ENCODE measurements around the gene SCAPER.

SCAPER gene

DNA sequence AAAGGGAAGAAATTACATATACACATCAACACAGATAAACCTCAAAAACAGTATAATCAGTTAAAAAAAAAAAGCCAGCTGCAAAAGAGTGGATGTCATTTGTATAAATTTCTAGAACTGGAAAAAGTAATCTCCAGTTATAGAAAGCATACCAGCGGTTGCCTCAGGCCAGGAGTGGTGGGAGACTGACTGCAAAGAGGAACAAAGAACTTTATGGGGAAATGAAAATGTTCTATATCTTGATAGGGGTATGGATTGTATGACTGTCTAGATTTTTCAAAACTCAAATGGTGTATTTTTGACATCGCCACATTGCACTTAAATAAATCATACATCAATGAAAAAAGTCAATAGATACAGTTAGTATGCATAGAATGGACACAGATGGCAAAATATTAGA, 241.6 kb downstream of the SCAPER start:
- no peak for DNase-seq

DNA sequence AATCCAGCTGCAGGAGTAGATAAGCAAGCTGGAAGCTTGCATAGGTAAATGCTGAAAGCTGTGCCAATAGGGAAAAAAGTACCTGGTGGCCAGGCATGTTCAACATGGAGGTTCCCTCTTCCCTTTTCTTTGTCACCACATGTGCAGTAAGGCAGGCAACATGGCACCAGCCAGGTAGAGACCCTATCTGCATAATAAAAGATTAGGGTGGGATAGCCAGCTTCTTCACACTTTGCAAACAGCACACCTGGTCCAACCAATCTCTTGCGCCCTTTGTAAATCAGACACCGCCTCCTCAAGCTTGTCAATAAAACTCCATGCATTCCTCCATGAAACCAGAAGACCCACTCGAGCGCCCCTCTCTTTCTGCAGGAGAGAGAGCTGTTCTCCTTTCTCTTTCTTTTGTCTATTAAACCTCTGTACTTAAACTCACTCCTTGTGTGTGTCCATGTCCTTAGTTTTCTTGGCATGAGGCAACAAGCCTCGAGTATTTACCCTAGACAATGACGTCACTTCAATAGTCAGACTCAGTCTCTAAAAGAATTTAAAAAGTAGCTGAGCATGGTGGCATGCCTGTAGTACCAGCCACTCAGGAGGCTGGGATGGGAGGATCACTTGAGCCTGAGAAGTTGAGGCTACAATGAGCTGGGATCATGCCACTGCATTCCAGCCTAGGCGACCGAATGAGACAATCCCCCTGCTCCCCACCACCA, 256.3 kb downstream of the SCAPER start:
- no peak for DNase-seq

DNA sequence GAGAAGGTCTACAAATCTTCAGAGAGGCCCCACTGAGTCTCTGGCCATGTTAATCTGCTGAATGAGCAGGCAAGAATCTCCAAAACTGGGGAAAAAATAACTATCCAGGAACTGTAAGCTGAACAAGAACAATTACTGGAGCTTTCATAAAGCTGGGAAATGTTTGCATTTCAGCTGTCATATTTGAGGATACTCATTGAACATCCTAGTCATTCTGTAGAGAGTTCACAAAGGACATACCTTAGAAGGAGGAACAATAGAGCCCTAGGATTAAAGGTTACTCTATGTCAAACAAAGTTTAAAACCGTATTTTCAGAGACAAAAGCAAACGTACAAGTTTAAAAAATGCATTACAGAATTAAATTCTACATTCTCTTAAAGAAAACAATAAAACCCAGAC, 257.5 kb downstream of the SCAPER start:
- DNase-seq = no peak

DNA sequence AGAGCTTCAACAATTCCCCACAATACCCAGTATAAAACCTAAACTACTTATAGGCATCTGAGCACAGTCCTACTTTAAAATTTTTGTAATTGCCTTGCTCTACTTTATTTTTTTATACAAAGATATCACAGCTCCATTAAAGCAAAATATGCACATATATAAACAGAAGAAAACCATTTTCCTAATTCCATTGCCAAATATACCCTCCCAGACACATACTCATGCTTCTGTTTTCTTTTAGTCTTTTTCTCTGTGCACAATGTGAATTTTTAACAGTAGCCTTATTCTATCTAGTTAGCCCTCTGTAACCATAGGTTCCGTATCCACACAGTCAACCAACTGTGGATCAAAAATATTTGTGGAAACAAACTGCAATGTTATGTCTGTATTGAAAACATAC, 260.5 kb downstream of the SCAPER start:
- no peak for DNase-seq

DNA sequence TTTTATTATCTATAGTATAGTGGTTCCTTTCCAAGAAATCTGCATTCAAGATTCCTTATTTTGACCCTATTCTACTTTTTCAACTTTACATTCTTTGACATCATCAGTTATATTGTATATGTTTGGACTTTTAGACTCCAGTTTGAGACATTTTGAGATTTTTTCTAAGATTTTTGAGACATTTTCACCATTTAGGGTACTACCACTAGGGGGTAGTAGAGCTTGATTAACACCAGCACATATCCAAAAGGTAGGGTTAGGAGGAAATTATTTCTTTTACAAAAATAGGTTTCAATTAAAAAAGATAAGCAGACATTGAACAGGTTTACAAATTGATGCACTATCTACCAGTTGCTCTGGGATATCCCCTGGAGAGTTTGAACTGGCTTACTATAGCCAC, 262.5 kb downstream of the SCAPER start:
- DNase-seq = no peak

DNA sequence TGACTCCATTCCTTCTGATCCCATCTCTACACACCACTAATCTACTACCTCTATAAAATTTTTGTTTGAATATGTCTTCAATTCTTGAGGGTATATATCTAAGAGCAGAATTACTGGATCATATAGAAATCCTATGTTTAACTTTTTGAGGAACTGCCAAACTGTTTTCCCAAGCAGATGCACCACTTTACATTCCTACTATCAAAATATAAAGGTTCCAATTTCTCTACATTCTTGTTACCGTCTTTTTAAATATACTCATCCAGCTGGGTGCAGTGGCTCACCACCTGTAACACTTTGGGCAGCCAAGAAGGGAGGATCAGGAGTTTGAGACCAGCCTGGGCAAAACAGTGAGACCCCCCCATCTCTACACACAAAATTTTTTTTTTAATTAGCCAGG, 268.0 kb downstream of the SCAPER start:
- DNase-seq = no peak

DNA sequence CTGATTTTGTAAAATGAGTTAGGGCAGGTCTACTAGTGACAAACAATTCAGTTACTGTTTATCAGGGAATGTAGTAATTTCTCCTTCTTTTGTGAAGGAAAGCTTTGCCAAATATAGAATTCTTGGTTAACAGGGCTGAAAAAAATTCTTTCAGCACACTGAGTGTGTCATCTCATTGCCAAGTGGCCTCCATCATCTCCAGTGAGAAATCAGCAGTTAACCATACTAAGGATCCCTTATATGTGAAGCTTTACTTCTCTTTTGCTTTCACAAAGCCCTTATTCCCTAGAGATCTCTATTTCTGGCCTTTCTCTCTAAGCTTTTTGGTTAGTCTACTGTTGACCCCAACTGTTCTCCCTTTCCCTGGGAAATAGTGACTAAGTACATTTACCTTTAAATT, 269.1 kb downstream of the SCAPER start:
- DNase-seq = no peak

DNA sequence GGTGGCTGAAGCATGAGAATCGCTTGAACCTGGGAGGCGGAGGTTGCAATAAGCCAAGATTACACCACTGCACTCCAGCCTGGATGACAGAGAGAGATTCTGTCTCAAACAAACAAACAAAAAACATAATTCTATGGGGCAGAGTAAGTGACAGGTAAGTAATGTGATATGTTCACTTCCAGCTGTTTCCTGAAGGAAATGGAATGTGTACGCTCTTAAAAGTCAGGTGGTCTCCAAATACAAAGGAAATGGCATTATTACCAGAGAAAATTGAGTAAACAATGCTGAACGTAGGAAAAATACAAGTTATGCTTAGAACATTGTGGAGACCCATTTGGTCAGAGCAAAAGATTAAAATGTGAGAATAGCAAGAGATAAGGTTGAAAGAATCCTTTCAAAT, 278.5 kb downstream of the SCAPER start:
- DNase-seq = no peak

DNA sequence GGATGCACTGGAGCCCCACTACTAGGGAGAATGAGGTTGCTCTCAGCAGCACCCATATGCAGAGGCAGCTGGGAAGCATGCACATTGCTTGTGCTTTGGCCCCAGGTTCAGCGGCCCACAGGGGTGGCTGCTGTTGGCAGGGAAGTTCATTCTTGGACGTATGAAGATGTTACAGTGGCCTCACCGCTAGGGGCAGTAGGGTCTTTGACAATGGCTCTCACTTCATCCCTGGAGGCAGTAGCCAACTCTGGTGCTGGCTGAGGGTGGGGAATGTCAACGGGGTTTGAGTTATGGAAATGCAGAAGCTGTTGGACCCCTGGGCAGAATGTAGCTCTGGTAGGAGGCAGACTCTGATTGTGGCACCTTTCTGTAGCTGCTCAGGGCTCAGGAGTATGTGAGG, 279.9 kb downstream of the SCAPER start:
- DNase-seq = no peak

DNA sequence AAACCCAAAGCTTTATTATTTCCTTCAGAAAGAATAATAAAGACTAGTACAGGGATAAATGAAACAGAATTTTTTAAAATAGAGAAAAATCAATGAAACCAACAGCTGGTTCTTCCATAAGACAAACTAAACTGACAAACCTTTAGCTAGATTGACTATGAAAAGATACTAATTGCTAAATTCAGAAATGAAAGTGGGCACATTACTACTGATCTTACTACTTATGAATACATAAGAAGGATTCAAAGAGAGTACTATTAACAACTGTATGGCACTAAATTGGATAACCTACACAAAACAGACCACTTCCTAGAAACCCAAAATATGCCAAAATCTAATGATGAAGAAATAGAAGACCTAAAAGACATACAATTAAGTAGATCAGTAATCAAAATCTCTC, 290.4 kb downstream of the SCAPER start:
- no peak for DNase-seq

DNA sequence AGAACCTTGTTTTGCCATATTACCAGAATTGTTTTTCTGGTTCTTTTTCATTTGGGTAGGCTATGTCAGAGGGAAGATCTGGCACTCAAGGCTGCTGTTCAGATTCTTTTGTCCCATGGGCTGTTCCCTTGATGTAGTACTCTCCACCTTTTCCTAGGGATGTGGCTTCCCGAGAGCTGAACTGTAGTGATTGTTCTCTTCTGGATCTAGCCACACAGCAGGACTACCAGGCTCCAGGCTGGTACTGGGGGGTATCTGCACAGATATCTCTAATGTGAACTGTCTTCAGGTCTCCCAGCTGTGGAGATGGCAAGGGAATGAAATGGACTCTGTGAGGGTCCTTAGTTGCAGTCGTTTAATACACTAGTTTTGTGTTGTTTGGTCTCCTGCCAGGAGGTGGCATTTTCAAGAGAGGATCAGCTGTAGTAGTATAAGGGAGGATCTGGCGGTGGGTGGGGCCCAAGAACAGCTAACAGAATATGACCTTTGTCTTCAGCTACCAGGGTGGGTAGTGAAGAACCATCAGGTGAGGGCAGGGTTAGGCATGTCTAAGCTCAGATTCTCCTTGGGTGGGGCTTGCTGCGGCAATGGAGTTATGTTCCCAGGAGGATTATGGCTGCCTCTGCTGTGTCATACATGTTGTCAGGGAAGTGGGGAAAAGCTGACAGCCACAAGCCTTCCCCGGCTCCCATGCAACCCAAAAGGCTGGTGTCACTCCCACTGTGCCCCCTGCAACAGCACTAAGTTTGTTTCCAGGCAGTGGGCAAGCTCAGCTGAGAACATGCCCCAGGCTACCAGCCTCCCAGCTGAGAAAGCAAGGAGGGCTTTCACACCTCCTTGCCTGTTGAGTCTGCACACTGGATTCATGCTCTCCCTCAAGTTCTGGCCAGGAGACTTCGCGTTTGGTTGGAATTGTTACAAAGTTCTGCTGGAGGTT, 316.1 kb downstream of the SCAPER start:
- no peak for DNase-seq

DNA sequence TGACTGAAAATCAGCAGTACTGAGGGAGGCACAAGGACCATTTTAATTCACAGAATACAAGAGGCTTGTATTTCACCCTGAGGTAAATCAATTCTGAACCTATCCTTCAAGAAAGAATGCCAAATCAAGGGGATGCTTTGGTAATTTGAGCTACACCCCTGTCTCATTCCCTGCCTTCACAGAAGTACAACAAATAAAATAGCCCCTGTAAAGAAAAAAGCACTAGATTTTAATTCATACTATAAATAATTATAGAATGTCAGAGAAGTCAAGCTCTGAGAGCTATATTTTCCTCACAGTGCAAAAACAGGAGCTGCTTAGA, 319.6 kb downstream of the SCAPER start:
- no peak for DNase-seq

DNA sequence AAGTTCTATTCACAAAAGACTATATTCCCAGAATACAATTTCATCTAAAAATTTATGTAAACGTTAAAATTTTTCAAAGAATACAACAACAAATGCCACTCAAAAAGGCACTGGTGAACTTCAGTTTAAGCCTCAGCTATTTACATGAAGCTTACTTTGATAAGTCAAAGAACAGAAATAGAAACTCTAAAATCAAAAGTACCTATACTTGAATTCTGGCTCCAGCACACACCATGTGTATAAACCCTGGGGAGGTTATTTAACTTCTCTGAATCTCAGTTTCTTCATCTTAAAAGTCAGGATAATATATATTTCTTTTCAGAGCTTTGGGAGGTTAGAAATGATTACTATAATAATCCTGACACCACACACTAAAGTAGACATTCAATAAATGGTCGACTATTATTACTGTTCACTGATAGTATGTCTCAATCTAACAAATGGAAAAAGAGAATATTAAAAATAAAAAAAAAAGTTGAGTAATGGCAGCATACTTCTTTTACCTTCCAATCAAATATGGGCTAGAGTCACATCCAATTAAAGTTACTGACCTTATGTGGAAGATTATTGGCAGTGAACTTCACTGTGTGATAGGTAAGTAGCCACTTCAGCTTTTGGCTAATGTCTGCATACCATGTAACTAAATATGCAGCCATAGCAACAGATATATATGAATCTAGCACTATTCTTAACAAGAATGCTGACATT, 320.1 kb downstream of the SCAPER start:
- DNase-seq = no peak

DNA sequence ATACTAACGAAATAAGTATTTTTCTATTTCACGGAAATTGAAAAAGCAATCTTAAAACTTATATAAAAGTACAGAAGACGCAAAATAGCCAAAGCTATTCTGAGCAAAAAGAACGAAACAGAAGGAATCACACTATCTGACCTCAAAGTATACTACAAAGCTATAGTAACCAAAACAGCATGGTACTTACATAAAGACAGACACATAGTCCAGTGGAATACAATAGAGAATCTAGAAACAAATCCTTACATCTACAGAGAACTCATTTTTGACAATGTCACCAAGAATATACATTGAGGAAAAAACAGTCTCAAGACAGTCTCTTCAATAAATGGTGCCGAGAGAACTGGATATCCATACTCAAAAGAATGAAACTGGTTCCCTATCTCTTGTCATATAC, 322.6 kb downstream of the SCAPER start:
- DNase-seq = no peak

DNA sequence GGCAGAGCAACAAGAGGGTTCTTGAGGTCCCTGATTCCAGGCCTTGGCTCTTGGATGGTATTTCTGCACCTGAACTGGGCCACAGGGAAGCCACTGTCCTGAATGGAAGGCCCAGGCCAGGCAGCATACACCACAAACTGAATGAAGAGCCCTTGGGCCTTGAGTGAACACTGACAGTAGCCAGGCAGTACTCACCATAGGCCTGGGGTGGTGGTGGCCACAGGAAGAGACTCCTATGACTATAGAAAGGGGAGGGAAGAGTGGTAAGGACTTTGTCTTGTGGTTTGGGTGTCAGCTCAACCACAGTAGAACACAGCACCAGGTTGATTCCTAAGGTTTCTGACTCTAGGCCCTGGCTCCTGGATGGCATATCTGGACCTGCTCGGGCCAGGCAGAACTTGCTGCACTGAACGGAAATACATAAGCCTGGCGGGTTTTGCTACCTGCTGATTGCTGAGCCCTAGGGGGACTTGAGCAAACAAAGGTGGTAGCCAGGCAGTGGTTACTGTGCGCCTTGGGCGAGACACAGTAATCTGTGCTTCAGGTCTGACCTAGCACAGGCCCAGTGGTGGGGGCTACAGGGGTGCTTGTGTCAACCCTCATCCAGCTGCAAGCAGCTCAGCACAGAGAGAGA, 327.1 kb downstream of the SCAPER start:
- no peak for DNase-seq

DNA sequence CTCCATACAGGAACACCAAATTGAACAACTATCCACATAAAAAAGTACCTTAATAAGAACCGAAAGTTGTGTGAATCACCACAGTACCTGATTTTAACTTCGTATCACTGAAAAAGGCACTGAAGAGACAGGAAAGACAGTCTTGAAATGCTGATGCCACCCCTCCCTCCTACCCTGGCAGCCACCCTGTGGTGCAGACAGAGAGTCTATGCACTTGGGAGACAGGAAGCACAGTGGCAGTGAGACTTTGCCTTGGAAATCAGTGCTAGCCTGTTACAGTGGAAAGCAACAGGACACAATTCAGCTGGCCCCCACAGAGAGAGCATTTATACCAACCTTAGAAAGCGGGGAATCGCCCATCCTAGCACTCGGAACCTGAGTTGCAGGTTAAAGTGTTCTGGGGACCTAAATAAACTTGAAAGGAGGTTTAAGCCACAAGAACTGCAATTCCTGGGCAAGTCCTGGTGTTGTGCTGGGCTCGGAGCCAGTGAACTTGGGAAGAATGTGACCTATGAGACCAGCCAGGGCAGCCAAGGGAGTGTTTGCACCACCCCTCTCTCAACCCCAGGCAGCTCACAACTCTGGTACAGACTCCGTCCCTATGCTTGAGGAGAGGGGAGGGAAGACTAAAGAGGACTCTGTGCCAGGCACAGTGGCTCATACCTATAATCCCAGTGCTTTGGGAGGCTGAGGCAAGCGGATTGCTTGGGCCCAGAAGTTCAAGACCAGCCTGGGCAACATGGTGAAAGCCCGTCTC, 328.4 kb downstream of the SCAPER start:
- no peak for DNase-seq

DNA sequence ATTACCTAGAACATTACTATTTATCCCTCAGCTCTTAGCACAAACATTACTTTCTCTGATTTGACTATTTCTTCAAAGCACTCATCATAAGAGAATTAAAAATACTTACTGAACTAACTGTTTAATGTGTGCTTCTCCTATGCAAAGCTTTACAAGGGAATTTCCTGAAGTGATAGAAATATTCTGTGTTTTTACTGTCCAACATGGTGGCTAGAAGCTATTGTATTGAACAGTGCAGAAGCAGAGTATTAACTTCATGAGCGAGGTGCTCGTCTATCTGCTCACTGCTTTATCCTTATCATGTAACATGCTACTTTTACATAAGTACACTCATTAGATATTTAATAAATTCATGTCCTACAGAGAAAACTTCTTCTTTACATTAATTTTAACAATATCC, 329.5 kb downstream of the SCAPER start:
- no peak for DNase-seq

DNA sequence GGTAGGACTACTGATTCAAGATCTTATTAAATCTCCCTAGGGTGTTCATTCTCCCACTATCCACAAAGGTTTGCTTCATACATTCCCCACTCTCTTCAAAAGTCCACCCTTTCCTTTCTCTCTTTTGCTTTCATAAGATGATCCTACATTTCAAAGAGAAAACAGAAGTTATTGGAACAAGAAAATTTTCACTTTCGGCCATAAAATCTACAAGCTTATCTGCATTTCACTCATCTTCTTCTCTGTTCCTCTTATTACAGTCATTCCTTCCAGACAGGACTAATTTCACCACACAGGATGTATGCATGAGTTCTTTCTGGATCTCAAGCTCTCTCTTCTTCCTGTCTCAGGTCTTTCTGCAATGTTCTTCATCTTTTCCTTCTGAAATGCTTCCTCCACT, 329.9 kb downstream of the SCAPER start:
- DNase-seq = no peak

DNA sequence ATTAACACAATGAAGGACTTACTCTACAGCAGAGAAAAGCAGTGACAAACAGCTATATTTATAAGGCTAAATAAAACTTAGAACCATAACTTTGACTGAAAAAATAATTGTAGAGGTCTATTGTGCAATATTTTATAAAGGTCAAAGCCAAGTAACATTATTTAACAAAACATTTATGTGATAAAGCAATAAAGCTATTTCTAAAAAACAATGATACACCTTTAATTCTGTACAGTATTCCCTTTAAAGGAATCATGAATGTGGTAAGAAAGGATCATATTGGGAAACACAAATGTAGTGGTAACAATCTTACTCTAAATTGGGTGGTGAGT, 332.2 kb downstream of the SCAPER start:
- DNase-seq = no peak

DNA sequence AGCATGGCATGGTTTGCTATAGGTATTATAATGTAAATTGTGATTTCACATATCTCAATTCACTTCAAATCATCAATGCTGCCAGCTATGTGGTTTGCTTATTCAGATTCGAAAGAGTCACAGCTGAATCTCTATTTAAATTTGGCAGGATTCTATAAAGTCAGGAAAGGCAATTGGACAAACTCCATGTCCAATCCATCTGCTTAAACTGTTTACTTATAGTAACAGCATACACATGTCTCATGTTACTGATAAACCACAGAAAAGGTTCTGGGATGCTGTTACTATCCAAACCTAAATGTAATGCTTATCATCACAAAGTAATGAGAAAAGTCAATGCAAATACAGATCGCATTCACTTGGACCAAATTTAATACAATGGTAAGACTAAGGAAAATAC, 338.9 kb downstream of the SCAPER start:
- DNase-seq = no peak

DNA sequence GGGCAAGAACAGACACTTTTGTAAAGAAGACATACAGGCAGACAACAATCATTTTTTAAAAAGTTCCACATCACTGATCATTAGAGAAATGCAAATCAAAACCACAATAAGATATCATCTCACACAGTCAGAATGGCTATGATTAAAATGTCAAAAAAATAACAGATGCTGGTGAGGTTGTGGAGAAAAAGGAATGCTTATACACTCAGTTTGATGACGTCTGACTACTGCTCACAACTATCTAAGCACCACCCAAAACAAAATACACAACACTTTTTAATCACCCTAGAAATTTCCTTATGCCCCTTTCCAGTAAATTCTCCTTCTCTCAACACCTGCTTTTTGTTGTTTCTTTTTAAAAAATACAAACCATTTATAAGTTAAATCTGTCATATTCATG, 339.8 kb downstream of the SCAPER start:
- no peak for DNase-seq

DNA sequence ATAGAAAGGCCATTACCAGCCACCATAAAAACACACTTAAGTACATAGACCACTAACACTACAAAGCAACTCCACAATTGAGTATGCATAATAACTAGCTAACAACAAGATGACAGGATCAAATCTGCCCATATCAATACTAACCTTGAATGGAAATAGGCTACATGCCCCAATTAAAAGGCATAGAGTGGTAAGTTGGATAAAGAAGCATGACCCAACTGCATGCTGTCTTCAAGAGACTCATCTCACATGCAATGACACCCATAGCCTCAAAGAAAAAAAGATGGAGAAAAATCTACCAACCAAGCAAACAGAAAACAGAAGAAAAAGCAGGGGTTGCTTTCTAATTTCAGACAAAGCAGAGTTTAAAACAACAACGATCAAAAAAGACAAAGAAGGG, 349.9 kb downstream of the SCAPER start:
- no peak for DNase-seq

DNA sequence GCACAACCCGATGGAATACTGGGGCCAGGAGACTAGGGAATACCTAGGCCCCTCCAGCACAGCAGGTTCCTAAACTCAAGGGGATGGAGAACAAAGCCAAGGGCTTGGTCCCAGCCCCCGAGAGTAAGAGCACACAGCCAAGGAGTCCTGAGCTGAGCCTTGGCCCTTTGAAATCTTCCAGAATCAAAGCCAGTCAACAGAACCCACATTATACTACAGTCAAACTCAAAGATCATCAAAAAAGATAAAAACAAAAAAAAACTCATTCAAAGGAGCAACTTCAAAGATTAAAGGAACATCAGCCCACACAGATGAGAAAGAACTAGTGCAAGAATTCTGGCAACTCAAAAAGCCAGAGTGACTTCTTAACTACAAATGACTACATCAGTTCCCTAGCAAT, 351.6 kb downstream of the SCAPER start:
- no peak for DNase-seq
